HG03439 (cell line): ENCODE results near the gene TMEM273.
"Not testable (repeated sequence)": the region's sequence is repeated elsewhere in the genome, so short reads cannot be mapped to it uniquely, and the experiment has no call there.

Experiments used
- ATAC-seq: cut with Tn5 transposase; IDR thresholded peaks from one replicate; pipeline ENCODE4 v1.9.1; 2021; ENCODE audit warnings: mild to moderate bottlenecking, moderate library complexity; ENCODE audit not compliant: unreplicated experiment

Gene TMEM273

DNA sequence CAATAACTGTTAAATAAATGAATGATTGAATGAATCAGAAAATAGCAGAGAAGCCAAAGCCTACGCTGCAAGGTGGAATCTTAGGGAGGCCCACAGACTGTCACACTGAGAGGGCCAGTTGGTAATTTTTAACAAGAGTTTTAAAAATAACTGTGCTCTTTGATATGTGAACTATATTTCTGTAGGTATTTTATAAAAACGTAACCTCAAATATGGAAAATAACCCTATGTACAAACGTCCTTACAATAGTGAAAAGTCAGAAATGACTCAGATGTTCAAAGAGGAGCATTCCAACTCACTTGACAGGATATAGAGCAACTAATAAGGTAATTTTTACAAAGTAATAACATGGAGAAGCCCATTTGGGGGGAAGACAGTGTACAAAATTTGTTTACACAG is 18.9 kb upstream of the TMEM273 start:
- ATAC-seq: peak; percentile 59

DNA sequence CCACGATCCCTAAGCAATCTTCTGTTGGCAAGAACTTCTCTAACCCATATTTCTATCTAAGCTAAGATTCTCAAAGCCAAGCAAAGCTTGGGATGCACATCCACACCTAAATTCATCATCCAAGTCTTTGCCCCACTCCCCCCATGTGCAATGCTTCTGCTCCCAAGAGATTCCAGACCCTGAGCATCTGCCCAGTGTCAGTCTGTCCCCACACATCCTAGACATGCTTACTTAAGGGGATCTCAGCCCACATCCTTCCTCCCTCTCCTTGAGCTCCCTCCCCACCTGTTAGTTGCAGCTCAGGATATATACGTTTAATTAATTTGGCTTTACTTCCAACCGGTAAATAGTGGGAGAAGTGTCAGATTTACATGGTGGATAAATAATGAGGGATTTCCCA is 17.0 kb upstream of the TMEM273 start:
- ATAC-seq: no peak

DNA sequence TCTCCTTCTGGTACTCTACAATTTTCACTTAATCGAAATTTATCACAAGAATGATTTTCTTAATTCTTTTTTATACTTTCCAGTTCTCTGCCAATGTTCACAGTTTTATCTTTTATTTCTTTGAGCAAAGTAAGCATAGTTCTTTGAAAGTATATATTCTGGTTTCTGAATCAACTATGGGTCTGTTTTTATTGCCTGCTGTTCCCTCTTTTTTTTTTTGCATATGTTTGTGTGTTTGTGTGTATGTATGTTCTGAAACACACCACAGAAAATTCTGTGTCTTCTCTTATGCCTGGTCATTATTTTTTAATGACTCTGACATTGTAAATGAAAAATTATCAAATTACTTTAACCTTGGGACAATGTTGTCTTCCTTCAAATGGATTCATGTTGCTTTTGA is 15.9 kb upstream of the TMEM273 start:
- no peak for ATAC-seq

DNA sequence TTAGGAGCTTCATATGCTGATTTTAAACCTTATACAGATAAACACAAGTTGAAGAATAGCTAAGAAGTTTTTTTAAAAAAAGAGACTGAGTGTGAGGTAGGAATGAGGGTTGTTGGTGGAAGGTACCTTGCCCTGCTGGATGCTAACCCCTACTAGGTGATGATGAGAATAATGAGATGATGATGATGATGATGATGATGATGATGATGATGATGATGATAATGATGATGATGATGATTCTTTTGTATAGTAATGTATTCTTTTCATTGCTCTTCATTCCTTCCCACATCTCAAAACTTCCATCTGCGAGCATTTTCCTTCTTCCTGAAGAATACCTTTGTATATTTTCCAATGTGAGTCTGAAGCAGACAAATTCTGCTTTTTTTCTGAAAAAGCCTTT is 14.1 kb upstream of the TMEM273 start:
- no peak for ATAC-seq

DNA sequence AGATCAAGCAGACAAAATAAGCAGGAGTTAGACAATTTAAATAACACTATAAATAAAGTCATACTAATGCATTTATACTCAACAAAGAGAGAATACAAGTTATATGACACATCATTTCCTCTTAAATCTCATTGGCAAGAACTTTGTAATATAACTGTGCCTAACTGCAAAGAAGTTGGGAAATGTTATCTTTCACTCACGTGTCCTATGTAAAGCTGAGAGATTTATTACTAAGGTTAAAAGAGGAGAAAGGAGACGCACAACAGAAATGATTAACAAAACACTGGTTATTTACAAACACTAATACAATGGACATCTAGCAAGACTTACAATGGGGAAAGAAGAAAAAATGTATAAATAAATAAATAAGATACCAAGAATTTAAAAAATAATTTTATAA is 12.7 kb upstream of the TMEM273 start:
- ATAC-seq: no peak

DNA sequence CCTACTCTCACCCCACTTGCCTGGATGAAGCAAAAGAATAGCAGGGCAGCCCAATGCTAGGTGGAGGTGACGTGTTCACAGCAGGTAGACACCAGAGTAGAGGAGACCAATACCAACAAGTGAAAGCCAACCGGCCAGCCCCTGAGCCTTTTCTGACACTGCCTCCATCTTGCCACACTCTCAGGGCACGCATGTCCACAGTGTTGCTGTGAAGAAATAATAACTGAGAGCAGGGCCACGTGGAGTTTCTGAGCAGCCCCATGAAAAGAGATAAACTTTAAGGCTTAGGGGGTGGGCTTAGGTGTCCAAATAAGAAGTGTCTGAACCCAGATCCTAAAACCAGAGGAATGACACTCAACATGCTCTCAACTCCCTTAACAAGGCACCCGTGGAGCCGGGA is 9.0 kb upstream of the TMEM273 start:
- no peak for ATAC-seq

DNA sequence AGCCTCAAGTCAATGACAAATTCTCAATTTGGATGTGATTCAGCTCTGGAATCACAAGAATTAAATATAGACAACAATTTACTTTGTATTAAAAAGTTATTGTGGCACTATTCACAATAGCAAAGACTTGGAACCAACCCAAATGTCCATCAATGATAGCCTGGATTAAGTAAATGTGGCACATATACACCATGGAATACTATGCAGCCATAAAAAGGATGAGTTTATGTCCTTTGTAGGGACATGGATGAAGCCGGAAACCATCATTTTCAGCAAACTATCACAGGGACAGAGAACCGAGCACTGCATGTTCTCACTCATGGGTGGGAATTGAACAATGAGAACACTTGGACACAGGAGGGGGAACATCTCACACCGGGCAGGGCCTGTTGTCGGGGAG is 7.7 kb upstream of the TMEM273 start:
- ATAC-seq: not testable (repeated sequence)

DNA sequence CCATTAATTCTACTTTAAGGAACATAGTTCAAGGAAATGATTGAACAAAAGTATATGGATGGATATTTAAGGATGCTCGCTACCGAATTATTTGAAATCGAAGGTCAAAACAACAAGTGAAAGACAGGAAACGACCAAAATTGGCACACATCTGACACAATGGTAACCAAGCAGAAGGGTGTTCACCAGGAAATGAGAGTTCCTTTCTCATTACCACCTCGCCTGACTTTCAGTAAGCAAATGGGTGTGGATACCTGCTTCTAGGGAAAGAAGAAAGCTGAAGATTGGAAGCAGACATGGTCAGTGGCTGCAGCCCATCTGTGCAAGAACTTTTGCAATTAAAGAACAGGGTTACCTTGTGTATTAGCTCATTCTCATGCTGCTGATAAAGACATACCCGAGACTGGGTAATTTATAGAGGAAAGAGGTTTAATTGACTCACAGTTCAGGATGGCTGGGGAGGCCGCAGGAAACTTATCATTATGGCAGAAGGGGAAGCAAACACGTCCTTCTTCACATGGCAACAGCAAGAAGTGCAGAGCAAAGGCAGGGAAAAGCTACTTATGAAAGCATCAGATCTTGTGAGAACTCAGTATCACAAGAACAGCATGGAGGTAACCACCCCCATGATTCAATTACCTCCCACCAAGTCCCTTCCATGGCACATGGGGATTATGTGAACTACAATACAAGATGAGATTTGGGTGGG is 6.2 kb upstream of the TMEM273 start:
- ATAC-seq: no peak

DNA sequence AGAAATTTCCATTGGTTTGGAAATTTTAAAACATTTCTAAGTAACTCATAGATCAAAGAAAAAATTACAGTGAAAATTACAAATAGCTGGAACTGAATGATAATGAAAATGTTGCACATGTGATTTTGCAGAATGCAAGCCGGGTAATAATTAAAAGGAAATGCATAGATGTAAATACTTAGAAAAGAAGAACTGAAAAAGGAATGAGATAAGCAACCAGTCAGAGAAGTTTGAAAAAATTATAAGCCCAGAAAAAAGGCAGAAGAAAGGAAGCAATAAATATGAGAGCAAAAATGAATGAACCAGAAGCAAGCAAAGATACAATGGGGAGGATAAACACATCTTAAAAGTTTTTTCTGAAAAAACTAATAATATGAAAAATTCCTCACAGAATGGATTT is 3.2 kb upstream of the TMEM273 start:
- ATAC-seq: no peak

DNA sequence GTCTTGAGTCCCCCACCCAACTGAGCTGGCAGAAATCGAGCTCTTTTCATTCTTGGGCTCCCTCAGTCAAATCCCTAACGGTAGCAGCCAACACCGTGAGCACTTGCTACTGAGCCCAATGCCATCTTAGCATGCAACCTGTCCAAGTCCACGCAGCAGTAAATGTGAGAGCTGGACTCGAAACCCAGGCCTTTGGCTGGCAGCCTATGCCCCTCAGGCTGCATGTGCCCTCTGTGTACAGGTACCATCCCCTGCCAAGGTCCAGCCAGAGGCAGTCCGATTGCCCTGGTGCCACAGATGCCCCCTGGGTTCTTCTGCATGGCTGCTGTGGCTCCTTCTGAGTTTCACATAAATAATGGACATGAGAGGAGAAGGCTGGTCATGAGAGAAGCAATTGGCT is 1.2 kb upstream of the TMEM273 start:
- no peak for ATAC-seq

DNA sequence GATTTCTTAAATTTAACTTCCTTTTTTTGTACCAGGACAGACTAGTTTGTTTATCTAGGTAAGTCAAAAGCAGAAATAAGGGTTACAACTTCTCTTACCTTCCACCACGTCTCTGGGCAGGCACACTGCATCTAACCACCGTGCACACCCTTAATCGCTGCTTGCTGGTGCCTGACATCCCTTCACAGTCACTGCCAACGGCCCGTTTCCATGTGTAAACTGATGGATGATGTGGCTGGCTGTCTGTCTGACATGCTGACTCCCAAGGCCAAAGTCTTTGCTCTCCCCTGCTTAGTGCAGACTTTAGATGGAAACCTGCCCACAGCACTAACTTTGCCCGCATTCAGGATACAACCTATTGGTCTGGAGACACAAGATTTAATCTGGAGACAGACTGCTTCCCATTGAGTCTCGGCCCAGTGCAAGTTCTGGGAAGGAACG is 1.1 kb downstream of the TMEM273 start:
- ATAC-seq: no peak

DNA sequence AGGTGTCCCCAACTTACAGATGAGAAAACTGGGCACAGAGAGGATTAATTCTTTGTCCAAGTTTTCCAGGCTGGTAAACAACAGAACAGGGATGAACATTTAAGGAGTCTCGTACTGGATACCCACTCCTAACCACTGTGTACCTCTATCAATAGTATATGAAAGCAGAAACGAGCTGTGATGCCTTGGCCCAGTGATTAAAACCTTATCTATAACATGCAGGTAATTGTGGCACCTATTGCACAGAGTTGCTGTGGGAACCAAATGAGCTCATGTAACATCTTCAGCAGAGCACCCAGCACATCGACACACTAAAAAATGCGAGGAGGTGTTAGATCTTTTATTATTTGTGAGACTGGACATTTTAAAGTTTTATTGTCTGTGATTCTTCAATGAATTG is 1.6 kb downstream of the TMEM273 start:
- ATAC-seq: no peak

DNA sequence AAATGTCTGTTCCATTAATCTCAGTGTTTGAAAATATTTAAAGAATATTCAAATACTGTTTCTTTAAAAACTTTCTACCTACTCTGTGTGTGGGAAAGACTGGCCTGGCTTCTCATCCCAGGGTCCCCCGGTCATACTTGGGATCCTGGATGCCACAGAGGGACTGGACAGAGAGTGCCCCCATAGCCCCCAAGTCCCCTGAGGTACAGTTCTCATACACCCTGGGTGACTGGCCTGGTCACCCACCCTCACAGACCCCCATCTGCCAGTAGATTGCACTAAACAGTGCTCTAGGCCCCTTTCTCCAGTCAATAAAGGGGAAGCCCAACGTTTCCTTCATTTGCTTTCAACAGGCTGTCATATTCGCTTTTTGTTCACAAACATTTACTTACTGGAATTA is 3.0 kb downstream of the TMEM273 start:
- ATAC-seq: no peak

DNA sequence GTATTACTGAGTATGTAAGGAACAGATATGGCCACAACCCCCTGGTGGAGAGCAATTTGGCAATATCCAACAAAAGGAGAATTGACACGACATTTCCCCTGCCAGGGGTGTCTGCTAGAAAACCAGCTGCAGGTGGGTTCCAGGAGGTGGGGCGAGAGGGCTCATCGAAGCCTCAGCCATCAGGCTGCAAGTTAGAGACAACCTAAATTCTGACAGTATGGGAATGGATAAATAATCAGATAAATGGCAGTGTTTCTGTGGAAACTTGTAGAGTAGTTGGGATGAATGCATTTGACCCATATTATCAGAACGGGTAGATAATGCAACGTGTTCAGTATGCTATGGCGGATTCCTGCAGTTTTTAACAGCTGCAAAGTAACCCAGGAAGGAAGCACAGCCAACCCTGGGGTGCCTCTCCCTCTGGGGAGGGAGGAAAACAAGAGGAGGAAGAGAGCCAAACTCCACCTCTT is 3.5 kb downstream of the TMEM273 start:
- no peak for ATAC-seq

DNA sequence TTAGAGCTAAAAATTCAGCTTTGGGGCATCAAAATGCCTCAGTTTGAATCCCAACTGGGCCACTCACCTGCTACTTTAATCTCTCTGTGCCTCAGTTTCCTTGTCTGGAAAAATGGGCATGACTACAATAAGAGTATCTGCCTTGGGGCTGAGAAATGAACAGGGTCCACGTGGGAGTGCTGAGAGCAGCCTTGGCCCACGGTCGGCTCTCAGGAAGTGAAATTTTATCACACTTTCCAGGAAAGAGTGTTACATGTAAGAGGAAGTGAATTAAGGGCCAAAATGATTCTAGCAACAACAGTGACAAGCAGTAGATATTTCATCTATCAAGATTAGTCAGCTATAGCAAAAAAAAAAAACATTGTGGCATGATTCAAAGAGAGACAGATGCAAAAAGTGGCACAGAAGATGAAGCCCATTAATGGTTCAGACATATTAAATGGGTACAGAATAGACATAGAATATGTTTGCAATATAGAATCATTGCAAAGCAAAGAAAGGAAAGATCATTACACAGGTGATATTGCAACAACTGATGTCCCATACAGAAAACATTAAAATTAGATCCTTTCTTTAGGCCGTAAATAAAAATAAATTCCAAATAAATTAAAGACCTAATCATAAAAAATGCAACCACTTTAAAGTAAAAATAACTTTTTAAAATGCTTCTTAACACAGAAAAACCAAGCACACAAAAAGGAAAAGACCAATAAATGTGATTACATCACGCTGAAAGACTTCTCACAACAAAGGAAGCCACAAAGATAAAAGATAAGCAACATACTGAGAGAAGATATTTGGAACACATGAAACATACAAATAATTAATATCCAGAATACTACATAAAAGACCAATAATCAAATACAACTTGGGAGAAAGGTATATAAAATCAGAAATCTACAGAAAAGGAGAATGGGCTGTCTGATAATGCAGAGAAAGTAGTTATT is 4.3 kb downstream of the TMEM273 start:
- ATAC-seq: no peak

DNA sequence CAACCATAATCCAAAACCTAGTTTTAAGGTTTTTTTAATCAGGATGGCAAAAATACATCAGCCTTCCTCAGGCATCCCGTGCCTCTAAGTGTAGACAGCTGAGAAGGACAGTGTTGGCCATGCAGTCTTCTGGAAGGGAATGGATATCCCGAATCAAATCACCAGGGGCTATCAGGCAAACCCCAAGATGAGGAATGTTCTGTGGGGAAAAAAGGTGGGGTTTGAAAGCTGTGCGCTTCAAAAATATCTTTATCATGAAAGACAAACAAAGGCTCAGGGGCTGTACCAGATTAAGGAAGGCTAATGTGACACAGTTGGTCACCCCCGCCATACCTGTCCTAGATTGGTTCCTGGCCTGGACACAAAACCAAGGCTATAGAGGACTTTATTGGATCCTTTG is 5.4 kb downstream of the TMEM273 start:
- no peak for ATAC-seq

DNA sequence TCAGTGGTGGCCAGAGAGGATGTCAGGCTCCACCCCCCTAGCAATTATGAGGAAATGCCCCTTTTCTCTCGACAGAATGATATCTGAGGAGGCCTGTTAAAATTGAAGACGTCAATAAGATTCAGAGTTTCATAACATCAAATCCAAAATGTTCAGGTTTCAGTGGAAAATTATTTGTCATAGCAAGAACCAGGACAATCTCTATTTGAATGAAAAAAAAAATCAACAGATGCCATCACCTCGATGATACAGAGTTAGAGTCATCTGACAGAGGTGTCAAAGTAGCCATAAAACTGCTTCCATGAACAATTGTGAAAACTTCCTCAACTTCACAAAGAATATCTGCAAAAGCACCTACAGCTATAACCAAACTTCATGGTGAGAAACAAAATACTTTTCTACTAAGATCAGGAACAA is 7.7 kb downstream of the TMEM273 start:
- no peak for ATAC-seq

DNA sequence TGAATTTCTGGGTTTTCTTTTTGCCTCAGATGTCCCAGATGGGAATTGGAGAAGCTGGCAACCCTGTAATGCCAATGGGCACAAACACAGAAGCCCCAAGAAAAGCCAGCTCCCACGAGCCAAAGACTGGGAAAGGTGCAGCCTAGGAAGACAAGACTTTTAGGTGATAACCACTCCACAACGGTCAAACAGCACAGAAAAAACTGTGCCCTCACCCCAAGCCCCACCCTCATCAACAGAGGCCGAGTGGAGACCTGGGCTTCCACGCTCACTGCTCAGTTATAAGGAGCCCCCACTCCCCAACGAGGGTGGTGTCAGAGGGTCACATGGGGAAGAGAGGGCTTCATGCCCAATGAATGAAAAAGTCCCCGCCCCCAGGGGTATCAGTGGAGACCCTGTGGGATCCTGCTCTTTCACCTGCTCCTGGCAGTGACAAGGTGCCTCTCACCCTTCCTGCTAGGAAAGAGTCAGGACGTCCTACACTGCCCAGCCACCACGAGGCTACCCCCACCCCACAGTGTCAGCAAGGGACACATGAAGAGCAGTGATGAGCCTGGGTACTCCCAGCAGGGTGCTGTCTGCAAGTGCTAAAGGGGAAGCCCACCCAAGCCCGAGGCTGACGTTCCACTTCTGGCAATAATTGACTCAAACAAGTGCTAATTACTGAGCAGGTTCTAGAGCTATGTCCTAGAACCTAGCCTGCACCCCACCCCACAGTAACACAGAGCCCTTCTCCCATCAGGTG is 8.3 kb downstream of the TMEM273 start:
- ATAC-seq: no peak

DNA sequence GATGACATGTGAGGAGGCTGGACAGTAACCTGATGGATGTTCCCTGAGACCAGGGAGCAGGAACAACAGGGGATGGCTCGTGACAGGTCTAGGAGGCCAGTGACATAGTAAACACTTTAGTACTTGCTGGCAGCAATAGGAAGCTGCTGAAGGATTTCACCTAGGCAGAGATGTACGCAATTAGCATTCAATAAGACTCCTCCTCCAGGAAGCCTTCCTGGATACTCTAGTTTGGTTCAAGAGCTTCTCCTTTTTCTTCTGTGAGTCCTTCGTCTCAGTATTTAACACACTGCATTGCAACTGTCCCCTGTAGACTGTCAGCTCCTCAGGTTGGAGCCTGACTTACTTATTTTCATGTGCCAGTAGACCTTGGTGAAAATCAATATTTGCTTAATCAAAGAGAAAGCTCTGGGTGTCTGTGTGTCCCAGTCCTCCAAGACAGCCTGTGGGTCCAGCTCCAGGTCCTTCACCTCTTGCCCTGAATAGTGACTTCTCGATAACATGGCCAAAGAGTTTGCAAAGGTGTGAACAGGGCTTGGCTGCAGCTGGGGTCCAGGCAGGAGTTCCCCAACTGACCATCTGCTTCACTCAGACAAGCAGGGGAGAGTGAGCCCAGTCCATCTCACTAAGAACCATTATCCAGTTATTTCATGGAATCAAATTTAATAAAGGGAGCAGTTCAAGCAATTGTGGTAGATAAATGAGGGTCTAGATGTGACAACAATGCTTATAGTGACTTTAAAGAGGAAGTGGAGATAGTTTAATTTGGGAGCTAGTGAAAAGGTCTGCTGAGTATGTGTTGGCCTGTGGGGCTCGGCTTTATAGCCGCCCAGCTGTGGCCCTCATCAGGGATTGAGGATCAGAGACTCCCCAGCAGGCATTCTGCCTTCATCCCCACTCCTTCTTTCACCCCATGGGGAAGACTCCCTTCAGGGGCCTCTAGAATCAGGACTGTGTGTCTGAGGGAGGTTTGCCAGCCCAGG is 9.4 kb downstream of the TMEM273 start:
- no peak for ATAC-seq
